Uterus (tissue), 2 donors: ENCODE results near the gene ZNF469.

ENCODE experiments used
- CTCF ChIP-seq, 4 experiments: fragments of 200-600 bp in 2 of 4; fragments of 450-650 bp in 2 of 4; sonication (generic) in 2 of 4; IDR thresholded peaks; one replicate each; pipeline ENCODE4 v1.5.1; 2016 to 2019; ENCODE audit warnings: antibody characterized with exemption in 4 of 4, mild to moderate bottlenecking in 2 of 4, moderate library complexity in 1 of 4
- POLR2A ChIP-seq, 2 donors: fragments of 450-650 bp; IDR thresholded peaks; one replicate each; pipeline ENCODE4 v1.6.1; 2016; ENCODE audit warnings: antibody characterized with exemption in 2 of 2, mild to moderate bottlenecking in 1 of 2, moderate library complexity in 1 of 2

- TF ChIP-seq CTCF (IDR thresholded peaks at IDR 0.05), result no peak
- no peak for TF ChIP-seq POLR2A (IDR thresholded peaks at IDR 0.05)
Measured at GRCh38 chr16:88366032-88366703, 16.6 kb upstream of the ZNF469 start.
